ENCODE results near the gene WIPF3.
A peak's percentile ranks its signal among the peaks of the same experiment; 100 is the strongest.

Gene WIPF3

DNA sequence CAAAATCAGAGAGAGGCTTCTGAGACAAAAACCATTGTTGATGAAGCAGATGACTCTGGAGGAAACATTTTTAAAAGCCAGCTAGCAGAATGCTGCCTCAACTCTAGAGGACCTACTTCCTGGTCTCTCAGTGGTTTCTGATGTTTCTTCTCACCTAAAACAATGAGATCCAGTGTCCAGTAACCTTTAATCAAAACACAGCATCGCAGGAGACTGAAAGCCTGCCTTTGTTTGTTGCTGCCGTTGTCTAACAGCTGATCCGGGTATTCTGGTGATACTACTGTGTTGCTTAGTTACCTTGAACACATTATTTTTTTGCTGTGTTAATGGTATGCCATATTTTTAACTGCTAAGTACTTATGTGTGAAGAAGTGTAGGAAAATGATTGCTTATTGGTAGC lies 70.9 kb downstream of the WIPF3 start:
- TF ChIP-seq, protein P1, sequence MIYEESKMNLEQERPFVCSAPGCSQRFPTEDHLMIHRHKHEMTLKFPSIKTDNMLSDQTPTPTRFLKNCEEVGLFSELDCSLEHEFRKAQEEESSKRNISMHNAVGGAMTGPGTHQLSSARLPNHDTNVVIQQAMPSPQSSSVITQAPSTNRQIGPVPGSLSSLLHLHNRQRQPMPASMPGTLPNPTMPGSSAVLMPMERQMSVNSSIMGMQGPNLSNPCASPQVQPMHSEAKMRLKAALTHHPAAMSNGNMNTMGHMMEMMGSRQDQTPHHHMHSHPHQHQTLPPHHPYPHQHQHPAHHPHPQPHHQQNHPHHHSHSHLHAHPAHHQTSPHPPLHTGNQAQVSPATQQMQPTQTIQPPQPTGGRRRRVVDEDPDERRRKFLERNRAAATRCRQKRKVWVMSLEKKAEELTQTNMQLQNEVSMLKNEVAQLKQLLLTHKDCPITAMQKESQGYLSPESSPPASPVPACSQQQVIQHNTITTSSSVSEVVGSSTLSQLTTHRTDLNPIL (CRISPR knock-in tag; IDR thresholded peaks at IDR 0.05; ENCODE audit: low read depth), result no peak
- TF ChIP-seq, protein P2, sequence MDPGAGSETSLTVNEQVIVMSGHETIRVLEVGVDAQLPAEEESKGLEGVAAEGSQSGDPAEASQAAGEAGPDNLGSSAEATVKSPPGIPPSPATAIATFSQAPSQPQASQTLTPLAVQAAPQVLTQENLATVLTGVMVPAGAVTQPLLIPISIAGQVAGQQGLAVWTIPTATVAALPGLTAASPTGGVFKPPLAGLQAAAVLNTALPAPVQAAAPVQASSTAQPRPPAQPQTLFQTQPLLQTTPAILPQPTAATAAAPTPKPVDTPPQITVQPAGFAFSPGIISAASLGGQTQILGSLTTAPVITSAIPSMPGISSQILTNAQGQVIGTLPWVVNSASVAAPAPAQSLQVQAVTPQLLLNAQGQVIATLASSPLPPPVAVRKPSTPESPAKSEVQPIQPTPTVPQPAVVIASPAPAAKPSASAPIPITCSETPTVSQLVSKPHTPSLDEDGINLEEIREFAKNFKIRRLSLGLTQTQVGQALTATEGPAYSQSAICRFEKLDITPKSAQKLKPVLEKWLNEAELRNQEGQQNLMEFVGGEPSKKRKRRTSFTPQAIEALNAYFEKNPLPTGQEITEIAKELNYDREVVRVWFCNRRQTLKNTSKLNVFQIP (CRISPR knock-in tag; IDR thresholded peaks at IDR 0.05; ENCODE audit: borderline replicate concordance, low read depth), result no peak
- TF ChIP-seq, protein P3, sequence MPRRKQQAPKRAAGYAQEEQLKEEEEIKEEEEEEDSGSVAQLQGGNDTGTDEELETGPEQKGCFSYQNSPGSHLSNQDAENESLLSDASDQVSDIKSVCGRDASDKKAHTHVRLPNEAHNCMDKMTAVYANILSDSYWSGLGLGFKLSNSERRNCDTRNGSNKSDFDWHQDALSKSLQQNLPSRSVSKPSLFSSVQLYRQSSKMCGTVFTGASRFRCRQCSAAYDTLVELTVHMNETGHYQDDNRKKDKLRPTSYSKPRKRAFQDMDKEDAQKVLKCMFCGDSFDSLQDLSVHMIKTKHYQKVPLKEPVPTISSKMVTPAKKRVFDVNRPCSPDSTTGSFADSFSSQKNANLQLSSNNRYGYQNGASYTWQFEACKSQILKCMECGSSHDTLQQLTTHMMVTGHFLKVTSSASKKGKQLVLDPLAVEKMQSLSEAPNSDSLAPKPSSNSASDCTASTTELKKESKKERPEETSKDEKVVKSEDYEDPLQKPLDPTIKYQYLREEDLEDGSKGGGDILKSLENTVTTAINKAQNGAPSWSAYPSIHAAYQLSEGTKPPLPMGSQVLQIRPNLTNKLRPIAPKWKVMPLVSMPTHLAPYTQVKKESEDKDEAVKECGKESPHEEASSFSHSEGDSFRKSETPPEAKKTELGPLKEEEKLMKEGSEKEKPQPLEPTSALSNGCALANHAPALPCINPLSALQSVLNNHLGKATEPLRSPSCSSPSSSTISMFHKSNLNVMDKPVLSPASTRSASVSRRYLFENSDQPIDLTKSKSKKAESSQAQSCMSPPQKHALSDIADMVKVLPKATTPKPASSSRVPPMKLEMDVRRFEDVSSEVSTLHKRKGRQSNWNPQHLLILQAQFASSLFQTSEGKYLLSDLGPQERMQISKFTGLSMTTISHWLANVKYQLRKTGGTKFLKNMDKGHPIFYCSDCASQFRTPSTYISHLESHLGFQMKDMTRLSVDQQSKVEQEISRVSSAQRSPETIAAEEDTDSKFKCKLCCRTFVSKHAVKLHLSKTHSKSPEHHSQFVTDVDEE (CRISPR knock-in tag; IDR thresholded peaks at IDR 0.05), result no peak
- no peak for TF ChIP-seq PPARA (CRISPR knock-in tag; IDR thresholded peaks at IDR 0.05; ENCODE audit: borderline replicate concordance)
- no peak for TF ChIP-seq ZC3H10 (CRISPR knock-in tag; IDR thresholded peaks at IDR 0.05)
- TF ChIP-seq, protein P4, sequence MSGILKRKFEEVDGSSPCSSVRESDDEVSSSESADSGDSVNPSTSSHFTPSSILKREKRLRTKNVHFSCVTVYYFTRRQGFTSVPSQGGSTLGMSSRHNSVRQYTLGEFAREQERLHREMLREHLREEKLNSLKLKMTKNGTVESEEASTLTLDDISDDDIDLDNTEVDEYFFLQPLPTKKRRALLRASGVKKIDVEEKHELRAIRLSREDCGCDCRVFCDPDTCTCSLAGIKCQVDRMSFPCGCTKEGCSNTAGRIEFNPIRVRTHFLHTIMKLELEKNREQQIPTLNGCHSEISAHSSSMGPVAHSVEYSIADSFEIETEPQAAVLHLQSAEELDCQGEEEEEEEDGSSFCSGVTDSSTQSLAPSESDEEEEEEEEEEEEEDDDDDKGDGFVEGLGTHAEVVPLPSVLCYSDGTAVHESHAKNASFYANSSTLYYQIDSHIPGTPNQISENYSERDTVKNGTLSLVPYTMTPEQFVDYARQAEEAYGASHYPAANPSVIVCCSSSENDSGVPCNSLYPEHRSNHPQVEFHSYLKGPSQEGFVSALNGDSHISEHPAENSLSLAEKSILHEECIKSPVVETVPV (CRISPR knock-in tag; IDR thresholded peaks at IDR 0.05), result no peak
- TF ChIP-seq OSR1 (CRISPR knock-in tag; IDR thresholded peaks at IDR 0.05), result no peak
- no peak for ATAC-seq

DNA sequence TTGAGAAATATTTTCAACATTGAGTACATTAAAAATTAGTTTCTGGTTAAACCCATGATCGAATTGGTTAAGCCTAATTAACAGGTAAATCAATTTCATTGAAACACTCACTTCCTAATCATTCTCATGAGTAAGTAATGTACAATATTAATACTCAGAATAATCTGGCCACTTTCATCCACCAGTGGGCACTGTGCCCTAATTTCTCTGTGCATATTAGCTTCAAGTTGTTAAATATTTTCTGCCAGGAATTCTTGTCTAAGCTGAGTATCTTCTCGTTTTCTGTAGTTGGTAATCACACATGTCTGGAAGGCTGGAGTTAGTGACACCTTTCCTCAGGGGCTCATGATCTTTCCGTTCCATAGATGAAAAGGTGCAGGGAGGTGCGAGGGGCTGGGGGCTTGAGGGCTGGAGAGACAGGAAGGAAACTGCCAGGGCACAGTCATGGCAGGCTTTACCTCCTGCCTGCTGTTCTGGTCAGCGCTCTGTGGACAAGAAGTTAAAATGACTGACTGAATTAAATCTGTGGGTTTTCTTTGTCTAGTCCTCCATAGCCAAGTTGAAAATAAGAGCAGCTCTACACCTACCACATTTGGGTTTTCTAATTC lies 71.9 kb downstream of the WIPF3 start:
- ATAC-seq, result peak; percentile 88
- no peak for TF ChIP-seq ZFP30 (CRISPR knock-in tag; IDR thresholded peaks at IDR 0.05)
- no peak for TF ChIP-seq SNAI2 (CRISPR knock-in tag; IDR thresholded peaks at IDR 0.05)
- TF ChIP-seq BACH2 (CRISPR knock-in tag; IDR thresholded peaks at IDR 0.05; ENCODE audit: borderline replicate concordance), result no peak

DNA sequence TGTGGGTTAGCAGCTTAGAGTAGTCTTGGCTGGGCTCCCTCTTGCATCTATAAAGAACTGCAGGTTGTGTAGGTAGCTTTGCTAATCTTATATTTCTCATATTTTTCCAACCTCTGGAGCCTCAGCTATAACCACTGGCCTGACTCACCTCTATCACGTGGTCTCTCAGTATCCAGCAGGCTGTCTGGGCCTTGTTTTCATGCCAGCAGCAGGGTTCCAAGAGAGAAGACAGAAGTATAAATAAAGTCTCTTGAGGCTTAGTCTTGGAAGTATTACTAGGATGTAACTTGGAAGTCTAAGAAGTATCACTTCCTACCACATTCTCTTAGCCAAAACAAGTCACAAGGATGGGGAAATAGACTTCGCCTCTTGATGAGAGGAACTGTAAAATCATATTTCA lies 73.3 kb downstream of the WIPF3 start:
- ATAC-seq, result no peak
- no peak for TF ChIP-seq OSR1 (CRISPR knock-in tag; IDR thresholded peaks at IDR 0.05)
- no peak for TF ChIP-seq ZFP30 (CRISPR knock-in tag; IDR thresholded peaks at IDR 0.05)
- no peak for TF ChIP-seq ZNF70 (CRISPR knock-in tag; IDR thresholded peaks at IDR 0.05)
- TF ChIP-seq, protein P1 (CRISPR knock-in tag; IDR thresholded peaks at IDR 0.05; ENCODE audit: low read depth), result no peak
- TF ChIP-seq TOX (CRISPR knock-in tag; IDR thresholded peaks at IDR 0.05; ENCODE audit: borderline replicate concordance), result no peak
- TF ChIP-seq, protein P3 (CRISPR knock-in tag; IDR thresholded peaks at IDR 0.05), result no peak
- no peak for TF ChIP-seq PPARA (CRISPR knock-in tag; IDR thresholded peaks at IDR 0.05; ENCODE audit: borderline replicate concordance)
- TF ChIP-seq ESRRG (CRISPR knock-in tag; IDR thresholded peaks at IDR 0.05), result no peak
- TF ChIP-seq RARB (CRISPR knock-in tag; IDR thresholded peaks at IDR 0.05), result no peak
- no peak for TF ChIP-seq GLIS3 (CRISPR knock-in tag; IDR thresholded peaks at IDR 0.05)
- TF ChIP-seq, protein P2 (CRISPR knock-in tag; IDR thresholded peaks at IDR 0.05; ENCODE audit: borderline replicate concordance, low read depth), result no peak
- no peak for TF ChIP-seq ZC3H10 (CRISPR knock-in tag; IDR thresholded peaks at IDR 0.05)
- TF ChIP-seq CSDC2 (CRISPR knock-in tag; IDR thresholded peaks at IDR 0.05), result no peak
- TF ChIP-seq BACH2 (CRISPR knock-in tag; IDR thresholded peaks at IDR 0.05; ENCODE audit: borderline replicate concordance), result no peak
- TF ChIP-seq, protein P4 (CRISPR knock-in tag; IDR thresholded peaks at IDR 0.05), result no peak

All from SK-N-SH treated with all-trans-retinoic acid at 6 μM for 48 hours (cell line).